Measurements from ENCODE around the gene UAP1.

The UAP1 gene

DNA sequence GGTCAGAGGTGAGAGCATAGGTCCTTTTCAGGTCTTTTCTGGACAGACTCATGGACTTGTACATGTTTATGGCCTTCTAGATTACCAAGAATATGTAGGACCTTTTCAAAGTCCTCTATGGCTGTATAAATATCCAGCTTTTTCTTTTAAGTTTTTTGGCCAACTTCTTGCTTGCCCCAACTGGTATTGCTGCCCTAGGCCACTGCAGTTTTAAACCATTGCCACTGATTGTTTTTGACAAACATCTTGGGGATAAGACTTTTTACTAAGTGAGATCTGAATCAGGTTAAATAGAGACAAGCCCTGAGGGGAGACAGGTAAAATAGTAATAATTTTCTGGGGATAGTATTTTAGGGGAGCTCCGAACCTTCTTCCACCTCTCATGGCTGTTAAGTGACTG lies 56.0 kb downstream of the UAP1 start:
- H3K27ac Mint-ChIP-seq: no peak overlapping the region
- peaks cover 12% of the 10 kb centered on the region for H3K9me3 Mint-ChIP-seq (ENCODE audit: low read depth)
- no peaks in the 10 kb centered on the region for H3K27me3 Mint-ChIP-seq
- peaks cover 23% of the 10 kb centered on the region for H3K36me3 Mint-ChIP-seq
- H3K4me1 Mint-ChIP-seq (ENCODE audit: low read depth): no peaks in the 10 kb centered on the region
- H3K4me3 Mint-ChIP-seq: no peak overlapping the region

- no peak overlapping the region for H3K4me3 Mint-ChIP-seq
- peaks cover 23% of the 10 kb centered on the region for H3K36me3 Mint-ChIP-seq
- no peaks in the 10 kb centered on the region for H3K4me1 Mint-ChIP-seq (ENCODE audit: low read depth)
- H3K27ac Mint-ChIP-seq: no peak overlapping the region
- H3K9me3 Mint-ChIP-seq (ENCODE audit: low read depth): peaks cover 12% of the 10 kb centered on the region
- H3K27me3 Mint-ChIP-seq: no peaks in the 10 kb centered on the region
Observed at GRCh38 chr1:162619076-162619475, 57.6 kb downstream of the UAP1 start.

- no peak overlapping the region for H3K27ac Mint-ChIP-seq
- H3K4me3 Mint-ChIP-seq: no peak overlapping the region
- H3K36me3 Mint-ChIP-seq: peaks cover 16% of the 10 kb centered on the region
- H3K9me3 Mint-ChIP-seq (ENCODE audit: low read depth): peaks cover 12% of the 10 kb centered on the region
- no peaks in the 10 kb centered on the region for H3K4me1 Mint-ChIP-seq (ENCODE audit: low read depth)
- H3K27me3 Mint-ChIP-seq: peaks cover 3% of the 10 kb centered on the region
Observed at GRCh38 chr1:162621256-162621655, 59.7 kb downstream of the UAP1 start.

- Mint-ChIP-seq H3K9me3 (ENCODE audit: low read depth) (no peaks in the 10 kb centered on the region), H3K27me3 (peaks cover 15% of the 10 kb centered on the region), H3K4me1 (ENCODE audit: low read depth) (peaks cover 3% of the 10 kb centered on the region), H3K27ac (no peak overlapping the region), H3K36me3 (no peaks in the 10 kb centered on the region), H3K4me3 (no peak overlapping the region)
Observed at GRCh38 chr1:162625679-162626078, 64.2 kb downstream of the UAP1 start.

DNA sequence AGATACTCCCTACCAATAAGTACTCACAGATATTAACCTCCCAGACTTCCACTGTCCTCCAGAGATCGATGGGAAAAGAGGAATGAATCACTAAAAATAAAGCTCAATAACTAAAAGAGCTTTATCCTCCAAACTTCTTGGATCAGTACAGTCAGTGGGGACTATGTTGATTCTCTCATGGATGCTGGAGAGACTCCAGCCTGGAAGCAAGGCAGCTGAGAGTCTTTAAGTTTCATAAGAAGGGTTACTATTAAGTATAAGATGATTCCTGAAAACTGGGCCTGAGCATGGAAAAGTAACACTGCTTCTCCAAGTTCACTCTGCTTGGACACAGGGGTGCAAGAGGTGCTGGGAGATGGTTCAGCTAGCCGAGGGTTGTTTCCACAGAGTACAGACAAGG lies 64.6 kb downstream of the UAP1 start:
- Mint-ChIP-seq H3K36me3 (no peaks in the 10 kb centered on the region), H3K4me3 (no peak overlapping the region), H3K27ac (no peak overlapping the region), H3K27me3 (peaks cover 16% of the 10 kb centered on the region), H3K9me3 (ENCODE audit: low read depth) (no peaks in the 10 kb centered on the region), H3K4me1 (ENCODE audit: low read depth) (peaks cover 3% of the 10 kb centered on the region)

- no peaks in the 10 kb centered on the region for H3K9me3 Mint-ChIP-seq (ENCODE audit: low read depth)
- H3K4me3 Mint-ChIP-seq: no peak overlapping the region
- peaks cover 3% of the 10 kb centered on the region for H3K4me1 Mint-ChIP-seq (ENCODE audit: low read depth)
- no peaks in the 10 kb centered on the region for H3K36me3 Mint-ChIP-seq
- H3K27me3 Mint-ChIP-seq: peaks cover 16% of the 10 kb centered on the region
- H3K27ac Mint-ChIP-seq: no peak overlapping the region
Observed at GRCh38 chr1:162626761-162627160, 65.2 kb downstream of the UAP1 start.

GRCh38 chr1:162627662-162628296 lies 66.3 kb downstream of the UAP1 start:
- no peaks in the 10 kb centered on the region for H3K9me3 Mint-ChIP-seq (ENCODE audit: low read depth)
- peaks cover 3% of the 10 kb centered on the region for H3K4me1 Mint-ChIP-seq (ENCODE audit: low read depth)
- peaks cover 17% of the 10 kb centered on the region for H3K27me3 Mint-ChIP-seq
- no peak overlapping the region for H3K27ac Mint-ChIP-seq
- H3K36me3 Mint-ChIP-seq: no peaks in the 10 kb centered on the region
- no peak overlapping the region for H3K4me3 Mint-ChIP-seq

GRCh38 chr1:162629077-162629627 lies 67.6 kb downstream of the UAP1 start:
- Mint-ChIP-seq H3K36me3 (no peaks in the 10 kb centered on the region), H3K27ac (no peak overlapping the region), H3K4me3 (no peak overlapping the region), H3K9me3 (ENCODE audit: low read depth) (no peaks in the 10 kb centered on the region), H3K27me3 (peaks cover 18% of the 10 kb centered on the region), H3K4me1 (ENCODE audit: low read depth) (peaks cover 3% of the 10 kb centered on the region)

GRCh38 chr1:162629651-162630050 lies 68.1 kb downstream of the UAP1 start:
- Mint-ChIP-seq H3K27ac (no peak overlapping the region), H3K27me3 (peaks cover 18% of the 10 kb centered on the region), H3K4me3 (no peak overlapping the region), H3K36me3 (no peaks in the 10 kb centered on the region), H3K4me1 (ENCODE audit: low read depth) (peaks cover 3% of the 10 kb centered on the region), H3K9me3 (ENCODE audit: low read depth) (no peaks in the 10 kb centered on the region)

DNA sequence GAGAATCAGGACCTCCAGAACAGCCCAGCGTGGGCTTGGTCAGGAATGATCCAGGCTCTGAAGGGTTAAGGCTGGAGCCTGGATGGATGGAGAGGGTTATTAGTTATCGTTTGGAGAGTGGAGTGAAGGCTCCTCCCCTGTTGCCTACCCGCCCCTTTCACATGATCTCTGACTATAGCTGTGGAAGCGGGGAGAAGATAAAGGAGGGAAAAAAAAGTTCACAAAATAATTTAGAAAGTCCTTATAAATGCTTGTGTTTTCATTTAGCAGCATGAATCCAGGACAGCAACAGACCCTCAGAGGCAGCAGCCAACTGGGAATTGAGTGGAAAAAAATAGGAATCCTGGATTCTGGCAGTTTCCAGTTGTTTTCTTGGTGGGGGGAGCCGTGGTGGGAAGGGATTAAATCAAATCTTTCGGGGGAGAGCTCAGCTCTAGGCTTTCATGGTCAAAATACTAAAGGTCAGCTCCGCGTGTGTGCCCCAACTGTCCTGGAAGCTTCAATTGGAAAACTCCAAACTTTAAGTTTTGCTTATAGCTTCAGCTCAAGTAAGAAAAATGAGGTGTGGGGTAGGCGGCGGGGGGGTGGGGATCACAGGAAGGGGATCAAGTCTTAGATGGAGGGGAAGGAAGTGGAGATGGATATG lies 70.1 kb downstream of the UAP1 start:
- Mint-ChIP-seq H3K4me1 (ENCODE audit: low read depth) (peaks cover 3% of the 10 kb centered on the region), H3K36me3 (no peaks in the 10 kb centered on the region), H3K27ac (no peak overlapping the region), H3K4me3 (no peak overlapping the region), H3K9me3 (ENCODE audit: low read depth) (no peaks in the 10 kb centered on the region), H3K27me3 (peaks cover 14% of the 10 kb centered on the region)

- no peaks in the 10 kb centered on the region for H3K9me3 Mint-ChIP-seq (ENCODE audit: low read depth)
- no peaks in the 10 kb centered on the region for H3K36me3 Mint-ChIP-seq
- peaks cover 11% of the 10 kb centered on the region for H3K27me3 Mint-ChIP-seq
- H3K4me1 Mint-ChIP-seq (ENCODE audit: low read depth): no peaks in the 10 kb centered on the region
- H3K4me3 Mint-ChIP-seq: no peak within 1 kb of the TSS
- no peak within 1 kb of the TSS for H3K27ac Mint-ChIP-seq
Observed at GRCh38 chr1:162632217-162632666, 70.7 kb downstream of the UAP1 start, which contains the start of gene DDR2. TSS of gene DDR2 (plus strand) at chr1:162632464. CDS start at chr1:162719064, 86,600 bp downstream.

- Mint-ChIP-seq H3K9me3 (ENCODE audit: low read depth) (no peaks in the 10 kb centered on the region), H3K27me3 (peaks cover 9% of the 10 kb centered on the region), H3K27ac (no peak overlapping the region), H3K36me3 (no peaks in the 10 kb centered on the region), H3K4me3 (no peak overlapping the region), H3K4me1 (ENCODE audit: low read depth) (no peaks in the 10 kb centered on the region)
Observed at GRCh38 chr1:162632698-162633080, 71.2 kb downstream of the UAP1 start.

DNA sequence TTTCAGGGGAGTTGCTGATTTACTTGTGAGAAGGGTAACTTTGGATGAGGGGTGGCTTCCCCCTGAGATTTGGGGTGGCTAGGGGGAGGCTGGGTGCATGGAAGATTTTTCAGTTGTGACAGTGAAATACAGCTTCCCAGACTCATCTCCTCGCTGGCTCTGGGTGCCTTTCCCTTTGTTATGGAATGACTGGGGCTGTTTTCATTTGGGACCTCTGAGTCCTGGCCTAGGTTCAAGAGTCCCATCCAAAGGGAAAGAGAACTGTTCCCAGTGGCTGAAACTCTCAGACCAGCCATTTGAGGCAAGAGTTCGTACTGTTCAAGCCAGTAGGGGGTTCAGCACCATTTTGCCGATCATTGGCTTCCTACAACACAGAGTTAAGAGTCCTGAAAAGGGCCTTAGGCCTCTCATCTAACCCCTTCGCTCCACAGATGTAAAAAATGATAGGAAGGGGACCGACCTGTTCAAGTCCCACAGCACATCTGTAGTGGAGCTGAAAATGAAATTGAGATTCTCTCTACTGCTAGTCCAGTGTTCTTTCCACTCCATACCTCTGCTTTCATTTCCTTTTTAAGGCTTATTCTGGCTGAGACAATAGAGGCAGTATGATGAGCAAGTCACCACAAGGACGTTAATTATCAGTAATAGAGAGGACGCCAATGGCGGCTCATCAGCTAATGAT lies 71.7 kb downstream of the UAP1 start:
- no peaks in the 10 kb centered on the region for H3K4me1 Mint-ChIP-seq (ENCODE audit: low read depth)

DNA sequence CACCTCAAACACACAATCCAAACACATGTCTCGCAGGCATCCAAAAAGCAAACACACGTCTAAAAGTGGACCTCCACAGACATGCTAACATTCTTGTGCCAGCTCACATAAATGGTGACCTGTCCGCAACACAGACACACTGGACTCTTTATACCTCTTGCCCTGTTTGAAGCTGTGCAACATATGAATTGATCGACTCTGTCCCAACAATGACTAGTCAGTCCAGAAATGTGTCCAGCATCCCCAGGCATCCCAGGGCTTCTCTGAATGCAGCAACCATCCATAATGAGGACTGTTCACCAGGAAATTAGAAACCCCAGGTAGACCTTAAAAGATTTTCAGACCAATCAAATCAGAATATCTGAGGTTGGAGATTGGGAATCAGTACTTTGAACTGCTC lies 73.9 kb downstream of the UAP1 start:
- peaks cover 6% of the 10 kb centered on the region for H3K27me3 Mint-ChIP-seq
- H3K4me3 Mint-ChIP-seq: no peak overlapping the region
- H3K9me3 Mint-ChIP-seq (ENCODE audit: low read depth): no peaks in the 10 kb centered on the region
- no peak overlapping the region for H3K27ac Mint-ChIP-seq
- H3K36me3 Mint-ChIP-seq: no peaks in the 10 kb centered on the region
- H3K4me1 Mint-ChIP-seq (ENCODE audit: low read depth): no peaks in the 10 kb centered on the region

More for the DNA sequence above, 71.7 kb downstream of the UAP1 start:
- no peak overlapping the region for H3K27ac Mint-ChIP-seq
- no peaks in the 10 kb centered on the region for H3K9me3 Mint-ChIP-seq (ENCODE audit: low read depth)
- H3K27me3 Mint-ChIP-seq: peaks cover 9% of the 10 kb centered on the region
- H3K4me3 Mint-ChIP-seq: no peak overlapping the region
- H3K36me3 Mint-ChIP-seq: no peaks in the 10 kb centered on the region

- Mint-ChIP-seq H3K27me3 (peaks cover 3% of the 10 kb centered on the region), H3K36me3 (no peaks in the 10 kb centered on the region), H3K9me3 (ENCODE audit: low read depth) (no peaks in the 10 kb centered on the region), H3K27ac (no peak overlapping the region), H3K4me3 (no peak overlapping the region), H3K4me1 (ENCODE audit: low read depth) (no peaks in the 10 kb centered on the region)
Observed at GRCh38 chr1:162639718-162640117, 78.2 kb downstream of the UAP1 start.
